Articular chondrocyte of knee joint (primary cell): ENCODE data around the gene RABGGTA. TPM values are rescaled to one million over a fixed set of nuclear protein-coding genes. Genes with fewer than 3 reads are reported as not detected.

Source experiments
- small RNA-seq: library from RNA; depleted of rRNA; stranded (forward); fragments of <200 nt; gene quantifications from one replicate; pipeline ENCODE3, GENCODE V24; 2012
- total RNA-seq: library from RNA; depleted of rRNA; stranded (reverse); fragments of >200 nt; gene quantifications from 2 replicates; pipeline ENCODE4 v1.2.3, GENCODE V29; 2012

RABGGTA gene, protein sequence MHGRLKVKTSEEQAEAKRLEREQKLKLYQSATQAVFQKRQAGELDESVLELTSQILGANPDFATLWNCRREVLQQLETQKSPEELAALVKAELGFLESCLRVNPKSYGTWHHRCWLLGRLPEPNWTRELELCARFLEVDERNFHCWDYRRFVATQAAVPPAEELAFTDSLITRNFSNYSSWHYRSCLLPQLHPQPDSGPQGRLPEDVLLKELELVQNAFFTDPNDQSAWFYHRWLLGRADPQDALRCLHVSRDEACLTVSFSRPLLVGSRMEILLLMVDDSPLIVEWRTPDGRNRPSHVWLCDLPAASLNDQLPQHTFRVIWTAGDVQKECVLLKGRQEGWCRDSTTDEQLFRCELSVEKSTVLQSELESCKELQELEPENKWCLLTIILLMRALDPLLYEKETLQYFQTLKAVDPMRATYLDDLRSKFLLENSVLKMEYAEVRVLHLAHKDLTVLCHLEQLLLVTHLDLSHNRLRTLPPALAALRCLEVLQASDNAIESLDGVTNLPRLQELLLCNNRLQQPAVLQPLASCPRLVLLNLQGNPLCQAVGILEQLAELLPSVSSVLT
- 14.9 and 17.9 TPM in 2 replicates for total RNA-seq

GRCh38 chr14:24271134-24271833, at the start of gene RABGGTA:
RABGGTA (minus strand) TSS chr14:24271597; CDS start chr14:24271115, 482 bp downstream.

DNA sequence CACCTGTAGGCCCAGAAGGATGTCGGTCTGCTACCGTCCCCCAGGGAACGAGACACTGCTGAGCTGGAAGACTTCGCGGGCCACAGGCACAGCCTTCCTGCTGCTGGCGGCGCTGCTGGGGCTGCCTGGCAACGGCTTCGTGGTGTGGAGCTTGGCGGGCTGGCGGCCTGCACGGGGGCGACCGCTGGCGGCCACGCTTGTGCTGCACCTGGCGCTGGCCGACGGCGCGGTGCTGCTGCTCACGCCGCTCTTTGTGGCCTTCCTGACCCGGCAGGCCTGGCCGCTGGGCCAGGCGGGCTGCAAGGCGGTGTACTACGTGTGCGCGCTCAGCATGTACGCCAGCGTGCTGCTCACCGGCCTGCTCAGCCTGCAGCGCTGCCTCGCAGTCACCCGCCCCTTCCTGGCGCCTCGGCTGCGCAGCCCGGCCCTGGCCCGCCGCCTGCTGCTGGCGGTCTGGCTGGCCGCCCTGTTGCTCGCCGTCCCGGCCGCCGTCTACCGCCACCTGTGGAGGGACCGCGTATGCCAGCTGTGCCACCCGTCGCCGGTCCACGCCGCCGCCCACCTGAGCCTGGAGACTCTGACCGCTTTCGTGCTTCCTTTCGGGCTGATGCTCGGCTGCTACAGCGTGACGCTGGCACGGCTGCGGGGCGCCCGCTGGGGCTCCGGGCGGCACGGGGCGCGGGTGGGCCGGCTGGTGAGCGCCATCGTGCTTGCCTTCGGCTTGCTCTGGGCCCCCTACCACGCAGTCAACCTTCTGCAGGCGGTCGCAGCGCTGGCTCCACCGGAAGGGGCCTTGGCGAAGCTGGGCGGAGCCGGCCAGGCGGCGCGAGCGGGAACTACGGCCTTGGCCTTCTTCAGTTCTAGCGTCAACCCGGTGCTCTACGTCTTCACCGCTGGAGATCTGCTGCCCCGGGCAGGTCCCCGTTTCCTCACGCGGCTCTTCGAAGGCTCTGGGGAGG, 39.5 kb upstream of the RABGGTA start, which contains the start of gene LTB4R:
TSS of gene LTB4R (plus strand) at position 857 of the 959 bp plus-strand sequence. CDS start 4,150 bp downstream, outside the sequence.

GRCh38 chr14:24309538-24310264, 38.3 kb upstream of the RABGGTA start, which contains the start of gene LTB4R2:
LTB4R2 (plus strand) TSS chr14:24310140; CDS start chr14:24310665, 525 bp downstream.

DNA sequence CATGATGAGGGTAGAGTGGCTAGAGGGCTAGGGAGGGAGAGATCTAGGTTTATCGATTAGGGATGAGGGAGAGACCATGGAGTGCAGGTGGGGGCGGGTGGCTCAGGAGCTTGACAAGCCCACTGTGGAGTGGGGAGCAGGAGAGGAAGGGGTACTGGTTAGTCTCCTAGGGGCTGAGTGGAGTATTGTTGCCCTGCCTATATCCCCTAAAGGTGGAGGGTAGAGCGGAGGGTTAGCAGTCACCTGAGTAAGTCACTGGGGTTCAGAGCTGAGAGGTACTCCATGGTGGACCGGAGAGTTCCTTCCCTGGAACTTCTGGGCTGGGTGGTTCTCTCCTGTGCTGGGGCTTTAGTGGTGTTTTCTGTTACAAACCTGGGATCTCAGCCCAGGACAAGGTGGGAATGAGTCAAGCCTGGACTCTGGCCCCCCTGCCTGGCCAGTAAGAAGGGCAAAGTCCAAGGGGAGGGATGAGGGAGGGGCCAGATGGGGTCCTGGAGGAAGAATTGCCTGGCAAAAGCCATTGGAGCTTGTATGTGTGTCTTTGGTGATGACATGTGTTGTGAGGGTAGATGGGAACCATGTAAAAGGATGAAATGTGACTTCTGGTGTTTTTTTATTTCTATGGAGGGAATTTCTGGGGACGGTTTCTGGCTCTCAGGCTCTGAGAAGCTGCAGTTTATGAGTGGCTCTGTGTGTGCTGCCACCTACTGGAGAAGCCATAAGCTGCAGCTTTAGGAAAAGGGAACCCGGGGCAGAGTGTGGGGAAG, 36.4 kb upstream of the RABGGTA start, which contains the start of gene CIDEB:
TSS of gene CIDEB (minus strand) at position 403 of the 767 bp plus-strand sequence. CDS start at position 284, 119 bp downstream.

DNA sequence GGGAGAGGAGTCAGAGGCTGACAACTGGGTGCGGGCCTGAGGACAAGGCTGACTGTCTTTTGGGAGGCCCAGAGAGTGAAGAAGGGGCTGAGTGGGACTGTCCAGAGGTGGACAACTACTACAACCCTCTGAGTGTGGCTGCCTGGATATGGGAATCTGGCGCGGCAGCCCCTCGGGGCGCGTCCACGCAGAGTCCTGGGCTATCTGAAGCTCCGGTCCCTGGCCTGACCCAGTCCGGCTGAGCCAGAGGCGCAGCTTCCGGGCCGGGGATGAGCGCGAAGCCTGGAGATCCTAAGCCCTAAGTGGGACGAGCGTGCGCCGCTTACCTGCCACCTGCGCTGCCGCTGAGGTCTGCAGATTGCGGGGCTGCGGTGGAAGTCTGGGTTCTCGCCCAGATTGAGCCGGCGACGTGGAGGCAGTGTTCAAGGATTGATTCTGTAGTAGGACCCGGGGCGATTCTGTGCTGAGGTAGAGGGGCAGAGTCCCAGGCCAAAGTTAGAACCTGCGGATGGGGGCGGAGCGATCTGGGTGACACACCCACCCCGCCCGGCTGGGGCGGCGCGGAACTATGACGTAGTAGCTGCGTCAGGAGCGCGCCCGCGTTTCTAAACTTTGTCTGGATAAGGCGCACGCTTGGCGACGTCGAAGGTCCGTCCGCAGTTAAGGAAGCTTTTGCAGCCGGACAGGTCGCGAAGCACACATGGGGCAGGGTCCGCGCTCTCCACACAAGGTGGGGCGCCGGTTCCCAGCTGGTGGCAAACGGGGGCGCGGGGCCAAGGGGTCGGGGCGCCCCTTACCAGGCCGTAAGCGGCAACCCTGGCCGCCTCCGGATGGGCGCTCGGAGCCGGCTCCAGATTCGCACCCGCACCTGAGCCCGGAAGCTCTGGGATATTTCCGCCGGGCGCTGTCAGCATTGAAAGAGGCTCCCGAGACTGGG, 28.1 kb upstream of the RABGGTA start, which contains the start of the genes DHRS1 and NOP9:
TSS of gene DHRS1 (minus strand) at position 526 of the 937 bp plus-strand sequence. CDS start 674 bp downstream, outside the sequence.
TSS of gene NOP9 (plus strand) at position 596 of the 937 bp plus-strand sequence. CDS start at position 701, 105 bp downstream.

DNA sequence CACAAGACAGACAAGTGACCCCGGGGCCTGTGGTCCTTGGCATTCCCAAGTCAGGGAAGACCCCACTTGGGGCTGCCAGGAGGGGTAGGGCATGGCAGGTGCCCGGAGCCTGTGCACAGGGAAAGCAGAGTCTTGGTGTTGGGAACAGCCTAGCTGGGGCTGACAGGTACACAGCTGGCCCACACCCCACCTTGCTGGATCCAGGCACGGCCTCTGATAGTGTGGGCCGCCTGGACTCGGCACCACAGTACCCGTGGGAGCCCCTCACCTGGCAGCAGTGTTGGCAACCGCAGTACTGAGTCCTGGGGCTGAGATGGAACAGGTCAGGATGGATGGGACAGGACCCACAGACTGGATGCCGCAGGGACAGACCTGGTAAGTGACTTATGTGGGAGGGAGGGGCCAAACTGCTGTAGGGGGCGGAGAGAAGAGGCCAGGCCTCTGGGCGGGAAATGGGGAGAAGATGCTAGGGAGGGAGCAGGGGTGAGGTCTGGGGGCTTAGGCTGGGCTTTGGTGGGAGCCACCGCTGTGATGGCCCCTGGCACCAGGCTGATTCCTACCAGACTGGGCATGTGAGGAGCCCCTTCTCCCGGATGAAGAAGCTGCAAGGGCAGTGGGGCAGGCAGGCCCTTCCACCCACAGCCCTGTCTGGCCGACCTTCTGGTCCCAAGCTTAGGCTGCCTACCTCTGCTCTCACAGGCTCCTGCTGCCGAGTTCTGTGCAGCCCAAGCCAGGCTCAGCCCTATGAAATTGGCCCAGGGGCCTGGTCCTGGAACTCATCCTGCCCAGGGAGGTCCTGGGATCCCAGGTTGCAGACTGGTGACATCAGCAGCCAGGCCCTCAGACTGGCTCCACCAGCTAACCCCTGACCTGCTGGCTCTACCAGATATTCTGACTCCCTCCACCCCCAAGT, 8.3 kb downstream of the RABGGTA start, which contains the start of gene TGM1:
TSS of gene TGM1 (minus strand) at position 357 of the 913 bp plus-strand sequence. CDS start 825 bp downstream, outside the sequence.

DNA sequence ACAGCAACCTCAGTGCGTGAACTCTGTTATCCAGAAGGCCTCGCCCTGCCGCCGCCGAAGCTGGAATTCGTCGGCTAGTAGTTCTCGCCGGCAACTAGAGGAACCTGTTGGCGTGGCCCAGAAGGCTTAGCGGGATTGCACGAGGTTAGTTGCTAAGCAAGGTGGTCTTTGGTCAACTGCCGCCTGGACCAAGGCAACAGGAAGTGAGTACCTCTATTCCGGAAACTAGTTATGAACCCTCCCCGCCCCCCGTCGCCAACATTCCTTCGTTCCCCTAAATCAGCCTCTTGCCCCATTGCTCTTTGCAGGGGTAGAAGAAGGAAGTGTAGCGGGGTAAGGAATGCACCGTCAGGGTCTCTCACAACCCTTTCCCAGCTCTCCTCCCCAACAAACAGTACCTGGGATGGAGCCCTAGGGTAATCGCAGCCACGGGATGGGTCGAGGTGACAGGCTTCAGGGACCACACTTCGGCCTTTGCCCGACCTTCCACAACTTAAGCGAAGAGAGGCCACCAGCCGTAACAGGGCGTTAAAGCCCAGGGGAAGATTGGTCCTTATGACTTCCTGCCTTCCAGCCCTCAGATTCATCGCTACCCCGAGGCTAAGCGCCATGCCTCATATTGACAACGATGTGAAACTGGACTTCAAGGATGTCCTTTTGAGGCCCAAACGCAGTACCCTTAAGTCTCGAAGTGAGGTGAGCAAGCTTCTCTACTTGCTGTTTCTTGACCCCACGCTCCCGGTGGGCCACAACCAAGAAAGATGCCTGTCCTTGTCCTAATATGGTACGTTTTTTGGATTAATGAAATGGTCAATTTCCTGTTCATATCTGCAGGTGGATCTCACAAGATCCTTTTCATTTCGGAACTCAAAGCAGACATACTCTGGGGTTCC, 38.5 kb downstream of the RABGGTA start, which contains the start of gene GMPR2:
TSS of gene GMPR2 (plus strand) at position 285 of the 893 bp plus-strand sequence. CDS start at position 610, 325 bp downstream.

DNA sequence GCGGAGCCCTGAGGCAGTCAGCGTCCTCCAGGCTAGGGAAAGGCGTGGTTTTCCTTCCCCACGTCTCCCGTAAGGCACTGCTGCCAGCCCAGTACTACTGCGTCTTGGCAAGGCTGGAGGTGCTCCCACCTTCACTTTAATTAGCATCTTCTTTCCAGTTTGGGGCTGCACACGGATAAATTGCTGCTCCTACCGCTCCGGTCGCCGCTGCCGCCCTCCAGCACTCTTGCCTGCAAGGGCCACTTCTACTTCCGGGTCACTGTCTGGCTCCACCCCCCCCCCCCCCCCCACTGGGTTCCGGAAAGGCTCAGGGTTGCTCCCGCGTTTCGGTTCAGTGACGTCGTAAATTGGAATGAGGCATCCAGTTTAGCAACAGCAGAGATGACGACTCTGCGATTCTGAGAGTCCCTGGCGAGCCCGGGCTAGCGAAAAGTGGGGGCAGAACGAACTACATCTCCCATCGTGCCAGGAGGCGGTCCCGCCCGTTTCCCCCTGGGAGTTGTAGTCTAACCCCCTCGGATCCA, 39.2 kb downstream of the RABGGTA start, which contains the start of gene NEDD8:
TSS of gene NEDD8 (minus strand) at position 247 of the 524 bp plus-strand sequence. CDS start at position 147, 100 bp downstream.

Small RNA genes lying within 50 kb of the gene (small RNA-seq; reads per million reads assigned to genes)
- not detected for gene MDP1

Other genes with a start within 250 kb of the RABGGTA start
- gene CARMIL3, start 219.6 kb downstream of the RABGGTA start, total RNA-seq = 0.22 and 0.52 TPM in 2 replicates
- gene CPNE6, start 200.0 kb downstream of the RABGGTA start, total RNA-seq = under 0.01 TPM in 1 of 2 replicates, not detected in the other
- gene PCK2, start 177.3 kb downstream of the RABGGTA start, total RNA-seq = 26.2 and 33.6 TPM in 2 replicates
- gene DCAF11, start 156.8 kb downstream of the RABGGTA start, total RNA-seq = 53.7 and 56.6 TPM in 2 replicates
- 0.76 and 1.4 TPM in 2 replicates for gene NRL, start 156.6 kb downstream of the RABGGTA start, total RNA-seq
- 0.26 and 0.32 TPM in 2 replicates for gene FITM1, start 140.9 kb downstream of the RABGGTA start, total RNA-seq
- 104 and 119 TPM in 2 replicates for gene PSME1, start 135.4 kb downstream of the RABGGTA start, total RNA-seq
- gene EMC9, start 130.0 kb downstream of the RABGGTA start, total RNA-seq = 9.5 and 11.9 TPM in 2 replicates
- gene PSME2, start 125.0 kb downstream of the RABGGTA start, total RNA-seq = 73.3 and 80.2 TPM in 2 replicates
- gene RNF31, start 124.1 kb downstream of the RABGGTA start, total RNA-seq = 28.9 and 37.8 TPM in 2 replicates
- 76.1 and 78.0 TPM in 2 replicates for gene IRF9, start 110.3 kb downstream of the RABGGTA start, total RNA-seq
- 1.3 and 1.8 TPM in 2 replicates for gene REC8, start 99.5 kb downstream of the RABGGTA start, total RNA-seq
- 33.1 and 35.9 TPM in 2 replicates for gene IPO4, start 82.8 kb downstream of the RABGGTA start, total RNA-seq
- gene TM9SF1, start 76.2 kb downstream of the RABGGTA start, total RNA-seq = 71.9 and 83.6 TPM in 2 replicates
- 0.13 and 0.43 TPM in 2 replicates for gene TSSK4, start 65.9 kb downstream of the RABGGTA start, total RNA-seq
- gene CHMP4A, start 58.1 kb downstream of the RABGGTA start, total RNA-seq = 35.3 and 35.8 TPM in 2 replicates
- gene MDP1, start 55.5 kb downstream of the RABGGTA start, total RNA-seq = 18.8 and 21.6 TPM in 2 replicates
- gene NEDD8, start 39.2 kb downstream of the RABGGTA start, total RNA-seq = 104 and 115 TPM in 2 replicates
- gene GMPR2, start 38.7 kb downstream of the RABGGTA start, total RNA-seq = 80.2 and 87.7 TPM in 2 replicates
- 44.1 and 50.3 TPM in 2 replicates for gene TINF2, start 29.0 kb downstream of the RABGGTA start, total RNA-seq
- 1.1 and 1.6 TPM in 2 replicates for gene TGM1, start 8.4 kb downstream of the RABGGTA start, total RNA-seq
- gene DHRS1, start 28.2 kb upstream of the RABGGTA start, total RNA-seq = 11.9 and 12.6 TPM in 2 replicates
- gene NOP9, start 28.3 kb upstream of the RABGGTA start, total RNA-seq = 15.8 and 17.8 TPM in 2 replicates
- gene CIDEB, start 36.4 kb upstream of the RABGGTA start, total RNA-seq = 6.4 and 7.2 TPM in 2 replicates
- gene LTB4R2, start 38.5 kb upstream of the RABGGTA start, total RNA-seq = 3.5 and 5.5 TPM in 2 replicates
- gene LTB4R, start 39.9 kb upstream of the RABGGTA start, total RNA-seq = 1.9 and 2.4 TPM in 2 replicates
- 99.4 and 106 TPM in 2 replicates for gene ADCY4, start 63.5 kb upstream of the RABGGTA start, total RNA-seq
- gene RIPK3, start 68.4 kb upstream of the RABGGTA start, total RNA-seq = 180 and 256 TPM in 2 replicates
- 202 and 302 TPM in 2 replicates for gene NFATC4, start 96.6 kb upstream of the RABGGTA start, total RNA-seq
- gene NYNRIN, start 127.4 kb upstream of the RABGGTA start, total RNA-seq = 14.0 and 14.4 TPM in 2 replicates
- gene CBLN3, start 158.1 kb upstream of the RABGGTA start, total RNA-seq = 6.1 and 7.5 TPM in 2 replicates
- 51.0 and 53.6 TPM in 2 replicates for gene KHNYN, start 158.4 kb upstream of the RABGGTA start, total RNA-seq
- 13.4 and 15.2 TPM in 2 replicates for gene SDR39U1, start 171.2 kb upstream of the RABGGTA start, total RNA-seq
- gene CMA1, start 236.7 kb upstream of the RABGGTA start, total RNA-seq = not detected in 2 replicates